ENCODE data around the gene DYNLRB2. TPM values are rescaled to one million over a fixed set of nuclear protein-coding genes. Genes with fewer than 3 reads are reported as not detected.

DYNLRB2 gene
- total and polyA plus RNA-seq, 10 of the 15 experiments (the other 5 are each of a cell fraction or from before 2014, with no cell fraction given), result 0.21 to 1.2 (median 0.40) TPM; not detected in 5

DNA sequence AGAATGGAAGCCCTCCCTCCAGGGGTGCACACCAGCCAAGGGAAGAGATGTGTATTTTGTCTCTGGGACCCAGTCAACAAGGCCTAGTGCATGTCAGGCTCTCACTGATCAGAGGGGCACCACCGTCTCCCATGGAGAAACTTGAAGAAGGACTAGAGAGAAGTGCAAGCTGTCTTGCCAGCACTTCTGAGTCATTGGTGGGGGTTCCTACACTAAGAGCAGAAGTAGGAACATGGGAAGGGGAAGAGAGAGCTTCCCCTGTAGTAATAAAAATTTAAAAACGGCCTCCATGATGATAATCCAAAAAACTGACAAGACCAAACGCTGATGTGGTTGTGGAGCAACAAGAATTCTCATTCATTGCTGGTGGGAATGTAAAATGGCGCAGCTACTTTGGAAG, 46.3 kb downstream of the DYNLRB2 start:
- no peak overlapping the region for H3K4me3 ChIP-seq
- H3K27ac ChIP-seq (ENCODE audit: control insufficient read depth, insufficient read depth), result no peak overlapping the region
- H3K4me1 ChIP-seq (ENCODE audit: control insufficient read depth, insufficient read depth, low read length), result peaks cover 20% of the 10 kb centered on the region
- FAIRE-seq (no peak), DNase-seq (ENCODE audit: low read depth, low spot score) (no peak), ATAC-seq (no peak)
- WGBS (ENCODE audit: insufficient coverage, insufficient replicate concordance, low lambda C conversion rate, missing lambda C conversion rate), result 77% methylated on average over 4 of the region's 4 CpGs
- CTCF ChIA-PET, result interaction anchor here (1.3 kb wide), 1 partner anchor 61 kb away, joined by 3 read pairs; no protein-coding TSS in a partner anchor
- no peak overlapping the region for H3K9ac ChIP-seq (ENCODE audit: control insufficient read depth, insufficient read depth, low read length)
- BruUV-seq (replicated peaks), result no TSS peak
- intact Hi-C loops (cut with micrococcal nuclease; ENCODE audit: unreplicated experiment), result no loop called here
- no peaks in the 10 kb centered on the region for H3K27me3 ChIP-seq (replicated peaks in 1 of 2; ENCODE audit: control insufficient read depth in 2 of 2, insufficient read depth in 2 of 2, low read length in 1 of 2)
- no peak overlapping the region for H3K4me2 ChIP-seq (ENCODE audit: control insufficient read depth, insufficient read depth)
- RAD21 ChIA-PET (ENCODE audit: unreplicated experiment), result no interaction called here
- SMC1A ChIA-PET (ENCODE audit: uncharacterized antibody, unreplicated experiment), result interaction anchor here (1.8 kb wide), 1 partner anchor 10 kb away, joined by 4 read pairs; no protein-coding TSS in a partner anchor
- no peaks in the 10 kb centered on the region; the same call in 2 of the 3 replicates for H3K9me3 ChIP-seq (replicated peaks; ENCODE audit: control insufficient read depth, insufficient read depth, low read length)
- POLR2A ChIA-PET, result no interaction called here
- no peaks in the 10 kb centered on the region for H3K36me3 ChIP-seq (ENCODE audit: control insufficient read depth in 2 of 2, insufficient read depth in 2 of 2, low read length in 1 of 2)
- H3K79me2 ChIP-seq (ENCODE audit: control insufficient read depth, insufficient read depth, low read length), result no peaks in the 10 kb centered on the region
- TF ChIP-seq ZNF24 (IDR thresholded peaks at IDR 0.05), result no peak
- H2AFZ ChIP-seq (ENCODE audit: control insufficient read depth, low read depth, low read length), result no peak overlapping the region
- H4K20me1 ChIP-seq (ENCODE audit: control insufficient read depth, insufficient read depth), result no peaks in the 10 kb centered on the region
- in situ Hi-C loops (cut with MboI), result no loop called here

DNA sequence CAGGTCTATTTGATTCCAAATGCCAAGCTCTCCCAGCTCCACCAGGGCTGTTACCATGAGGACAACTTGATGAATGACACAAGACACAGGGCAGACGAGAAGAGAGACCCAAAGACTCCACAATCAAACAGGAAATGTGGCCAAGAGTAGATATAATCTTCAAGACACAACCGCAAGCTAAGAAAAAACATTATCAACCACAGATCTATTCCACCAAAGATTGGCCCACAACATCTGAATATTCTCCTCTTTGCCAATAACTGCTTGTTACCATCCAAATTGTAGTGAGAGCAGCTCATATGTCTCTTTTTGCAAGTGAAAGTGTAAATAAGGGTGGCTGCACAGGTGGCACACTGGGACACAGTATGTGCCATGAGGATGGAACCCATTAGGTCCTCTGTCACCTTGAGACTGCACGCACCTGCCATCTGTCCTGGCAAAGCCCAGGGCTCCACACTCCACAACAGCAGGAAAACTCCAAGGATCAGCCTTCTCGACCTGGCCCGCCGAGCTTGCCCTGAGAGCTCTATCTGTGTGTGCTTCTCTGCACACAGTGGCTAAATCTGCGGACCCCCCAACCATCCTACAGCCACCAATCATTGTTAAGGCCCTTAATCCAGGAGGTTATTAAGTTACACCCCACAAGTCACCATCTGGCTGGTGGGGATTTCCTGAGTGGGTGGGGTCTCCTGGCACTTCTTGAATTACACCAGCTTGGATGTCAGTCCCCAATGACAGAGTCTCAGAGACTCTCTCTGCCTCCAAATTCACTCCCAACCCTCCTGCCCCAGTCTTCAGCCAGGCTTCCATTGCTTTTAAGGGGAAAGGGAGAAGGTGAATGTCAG, 50.5 kb downstream of the DYNLRB2 start:
- ChIA-PET POLR2A (interaction anchor here (0.6 to 0.8 kb wide), 2 partner anchors 10 to 744 kb away, joined by 3 read pairs; no protein-coding TSS in a partner anchor), CTCF (interaction anchor here (0.8 kb wide), 1 partner anchor 65 kb away, joined by 4 read pairs; no protein-coding TSS in a partner anchor), SMC1A (ENCODE audit: uncharacterized antibody, unreplicated experiment) (interaction anchor here (0.9 kb wide), 1 partner anchor 209 kb away, joined by 3 read pairs; no protein-coding TSS in a partner anchor), RAD21 (ENCODE audit: unreplicated experiment) (no interaction called here)
- DNase-seq (ENCODE audit: low read depth, low spot score) (no peak), FAIRE-seq (no peak), ATAC-seq (no peak)
- intact Hi-C loops (cut with micrococcal nuclease; ENCODE audit: unreplicated experiment) (no loop called here), in situ Hi-C loops (cut with MboI) (no loop called here)
- Histone ChIP-seq H2AFZ (ENCODE audit: control insufficient read depth, low read depth, low read length) (no peak overlapping the region), H3K4me2 (ENCODE audit: control insufficient read depth, insufficient read depth) (no peak overlapping the region), H4K20me1 (ENCODE audit: control insufficient read depth, insufficient read depth) (no peaks in the 10 kb centered on the region), H3K4me1 (ENCODE audit: control insufficient read depth, insufficient read depth, low read length) (peaks cover 5% of the 10 kb centered on the region), H3K79me2 (ENCODE audit: control insufficient read depth, insufficient read depth, low read length) (no peaks in the 10 kb centered on the region), H3K9me3 (replicated peaks; ENCODE audit: control insufficient read depth, insufficient read depth, low read length) (no peaks in the 10 kb centered on the region; the same call in 2 of the 3 replicates), H3K36me3 (ENCODE audit: control insufficient read depth in 2 of 2, insufficient read depth in 2 of 2, low read length in 1 of 2) (no peaks in the 10 kb centered on the region), H3K4me3 (no peak overlapping the region), H3K27me3 (replicated peaks in 1 of 2; ENCODE audit: control insufficient read depth in 2 of 2, insufficient read depth in 2 of 2, low read length in 1 of 2) (no peaks in the 10 kb centered on the region), H3K9ac (ENCODE audit: control insufficient read depth, insufficient read depth, low read length) (no peak overlapping the region), H3K27ac (ENCODE audit: control insufficient read depth, insufficient read depth) (no peak overlapping the region)
- WGBS (ENCODE audit: insufficient coverage, insufficient replicate concordance, low lambda C conversion rate, missing lambda C conversion rate), result 84% methylated on average over 7 of the region's 7 CpGs
- peak; percentile 58 for TF ChIP-seq RUNX3 (IDR thresholded peaks at IDR 0.05; ENCODE audit: low read length)
- TF ChIP-seq PML (IDR thresholded peaks at IDR 0.05; ENCODE audit: low read length), result no peak
- no TSS peak for BruUV-seq (replicated peaks)
